DMS53 treated with DMSO at 0.1 percent for 48 hours (cell line): ENCODE data around the gene COL4A1.

Experiments
- DNase-seq: peaks from one replicate; lab custom pipeline; 2025; ENCODE audit not compliant: unreplicated experiment; lab: John Stamatoyannopoulos, UW

The COL4A1 gene

DNA sequence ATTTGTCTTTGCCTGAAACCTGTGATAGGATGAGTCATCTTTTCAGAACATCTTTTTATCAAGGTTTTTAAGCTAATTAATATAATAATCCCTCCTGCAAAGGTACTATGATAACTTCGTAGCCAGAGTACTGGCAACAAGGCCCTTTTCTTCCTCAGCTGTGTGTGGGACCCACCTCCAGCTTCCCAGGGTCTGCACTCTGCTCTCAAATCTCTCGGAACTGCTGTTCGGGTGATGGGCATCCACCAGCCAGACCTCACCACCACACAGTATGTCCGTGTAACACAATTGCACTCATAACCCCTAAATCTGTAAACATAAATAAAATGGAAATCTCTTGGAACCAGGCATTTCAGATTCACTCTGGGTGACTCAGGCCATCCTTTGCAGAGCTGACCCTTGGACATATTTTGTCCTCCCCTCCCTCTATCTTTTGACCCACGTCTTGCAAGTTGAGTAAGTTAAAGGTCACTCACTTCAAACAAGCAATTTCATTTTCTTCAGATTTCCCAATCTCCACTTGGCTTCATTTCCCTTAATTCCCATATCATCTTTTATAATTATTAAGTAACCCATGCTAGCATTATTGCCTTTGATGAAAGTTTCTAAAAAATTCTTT, 29.5 kb downstream of the COL4A1 start:
- DNase-seq = no peak

DNA sequence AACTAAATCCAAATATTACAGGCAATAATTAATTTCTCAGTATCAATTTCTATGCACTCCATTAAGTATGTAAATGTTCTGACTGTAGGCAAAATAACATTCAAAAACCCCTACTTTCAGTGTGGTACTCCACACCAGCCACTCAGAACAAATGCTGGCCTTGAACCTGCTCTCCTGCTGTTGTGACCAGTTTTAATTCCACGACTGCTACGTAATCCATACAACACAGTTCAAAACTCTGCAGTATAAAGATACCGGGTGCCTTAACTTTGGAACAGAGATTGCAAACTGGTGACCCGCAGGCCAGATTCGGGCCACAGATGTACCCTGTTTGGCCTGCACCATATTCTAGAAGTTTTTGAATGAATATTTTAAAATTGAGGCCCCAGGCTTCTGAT, 30.4 kb downstream of the COL4A1 start:
- DNase-seq = no peak

DNA sequence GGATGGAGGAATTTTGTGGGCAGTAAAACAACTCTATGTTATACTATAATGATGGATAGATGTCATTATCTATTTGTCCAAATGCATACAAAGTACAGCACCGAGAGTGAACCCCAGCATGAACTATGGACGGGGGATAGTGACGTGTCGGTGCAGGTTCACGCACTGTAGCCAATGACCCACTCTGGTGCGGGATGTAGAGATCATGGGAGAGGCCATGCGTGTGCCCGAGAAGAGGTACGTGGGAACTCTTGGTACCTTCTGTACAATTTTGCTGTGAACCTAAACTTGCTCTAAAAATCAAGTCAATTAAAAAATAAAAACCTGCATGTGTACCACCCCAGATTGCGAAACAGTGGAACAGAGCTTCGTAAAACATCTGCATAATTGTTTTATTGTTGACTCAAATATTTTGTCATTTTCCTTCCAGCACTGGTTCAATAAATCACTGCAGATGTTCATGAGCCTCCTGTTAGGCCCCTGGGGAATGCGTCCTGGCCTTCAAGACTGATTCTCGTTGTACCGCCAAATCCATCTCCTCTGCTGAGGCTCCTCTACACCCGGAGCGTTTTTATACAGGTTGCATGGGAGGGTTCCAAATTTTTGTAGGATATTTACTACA, 30.9 kb downstream of the COL4A1 start:
- DNase-seq = no peak

DNA sequence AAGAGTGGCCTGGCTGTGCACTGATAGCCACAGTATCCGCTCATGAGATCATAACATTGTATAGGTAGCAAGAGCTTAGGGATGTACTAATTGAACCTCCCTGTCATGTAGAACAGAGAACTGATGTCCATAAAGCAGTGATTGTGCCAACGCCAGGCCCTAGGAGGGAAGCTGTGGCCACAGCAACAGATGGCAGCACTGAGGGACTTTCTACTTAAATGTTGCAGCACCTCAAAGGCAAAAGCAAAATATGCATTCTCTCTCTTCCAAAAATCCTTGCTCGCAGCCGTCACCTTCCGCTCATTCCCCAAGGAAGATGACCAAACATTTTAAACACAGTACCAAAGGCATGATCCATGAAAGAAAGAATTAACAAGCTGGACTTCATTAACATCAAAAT, 32.3 kb downstream of the COL4A1 start:
- no peak for DNase-seq

DNA sequence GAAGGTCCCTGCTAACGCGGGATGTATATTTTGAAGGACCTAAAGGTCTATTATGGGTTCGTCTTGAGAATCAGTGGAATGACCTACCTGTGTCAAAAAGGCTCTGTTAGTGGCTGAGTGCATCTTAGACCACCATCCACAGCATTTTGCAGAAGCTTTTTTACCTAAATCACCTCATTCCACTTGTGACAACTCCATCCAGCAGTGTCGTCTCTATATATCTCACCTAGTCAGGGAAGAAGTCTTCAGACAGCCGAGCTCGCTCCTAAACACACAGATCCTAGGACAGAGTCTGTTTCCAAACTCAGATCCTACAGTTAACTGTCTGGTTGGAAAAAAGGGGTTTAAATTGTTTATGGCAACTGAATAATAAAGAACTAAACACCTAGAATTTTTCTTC, 33.7 kb downstream of the COL4A1 start:
- no peak for DNase-seq

DNA sequence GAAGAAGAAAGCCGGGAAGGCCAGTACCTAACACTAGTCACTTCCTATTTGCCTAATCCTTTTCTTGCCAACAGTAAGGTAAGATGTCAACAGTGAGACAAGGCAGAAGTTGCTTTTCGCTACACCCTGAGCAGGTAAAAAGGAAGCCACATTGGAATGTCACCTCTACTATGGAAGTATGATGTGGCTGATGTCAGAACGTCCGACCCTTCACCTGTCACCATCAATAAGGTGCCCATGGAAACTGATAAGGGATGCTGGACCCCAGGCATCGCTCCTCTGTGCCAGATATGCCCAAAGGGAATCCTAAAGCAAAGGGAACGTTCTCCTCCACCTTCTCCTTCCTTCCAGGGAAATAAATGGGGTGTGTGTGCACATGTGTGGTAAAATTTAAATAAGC, 34.3 kb downstream of the COL4A1 start:
- DNase-seq = no peak

DNA sequence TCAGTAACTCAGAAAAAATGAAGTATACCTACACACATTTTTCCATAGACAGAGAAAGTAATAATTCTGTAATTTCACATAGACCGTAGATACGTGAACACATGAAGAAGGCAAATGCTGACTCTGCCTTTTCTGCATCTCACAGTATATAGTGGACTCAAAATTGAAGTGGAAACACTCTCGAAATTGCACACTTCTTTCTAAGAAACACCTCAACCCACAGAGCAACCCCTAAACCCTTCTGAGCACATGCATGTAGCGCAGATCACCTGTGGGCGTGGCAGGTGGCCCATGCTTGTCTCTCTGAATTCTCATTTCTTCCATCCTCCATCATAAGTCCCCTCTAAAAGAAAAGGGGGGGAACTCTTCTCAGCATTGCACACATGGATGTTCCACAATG, 34.7 kb downstream of the COL4A1 start:
- no peak for DNase-seq

DNA sequence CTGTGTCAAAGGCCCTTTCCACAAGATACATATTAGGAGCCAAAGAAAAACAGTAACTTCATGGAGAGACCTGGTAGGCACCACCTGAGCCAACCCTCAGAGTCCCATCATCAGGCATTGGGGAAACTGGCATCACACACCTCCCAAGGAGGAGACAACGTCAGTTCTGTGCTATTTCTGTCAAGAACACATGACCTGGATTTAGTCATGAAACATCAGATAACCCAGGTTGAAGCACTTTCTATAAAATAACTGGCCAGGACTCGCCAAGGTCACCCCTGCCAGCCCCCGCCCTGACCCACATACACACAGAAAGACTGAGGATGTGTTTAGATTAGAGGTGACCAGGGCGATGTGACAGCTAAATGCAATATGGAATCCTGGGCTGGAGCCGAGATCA, 35.6 kb downstream of the COL4A1 start:
- DNase-seq = no peak

DNA sequence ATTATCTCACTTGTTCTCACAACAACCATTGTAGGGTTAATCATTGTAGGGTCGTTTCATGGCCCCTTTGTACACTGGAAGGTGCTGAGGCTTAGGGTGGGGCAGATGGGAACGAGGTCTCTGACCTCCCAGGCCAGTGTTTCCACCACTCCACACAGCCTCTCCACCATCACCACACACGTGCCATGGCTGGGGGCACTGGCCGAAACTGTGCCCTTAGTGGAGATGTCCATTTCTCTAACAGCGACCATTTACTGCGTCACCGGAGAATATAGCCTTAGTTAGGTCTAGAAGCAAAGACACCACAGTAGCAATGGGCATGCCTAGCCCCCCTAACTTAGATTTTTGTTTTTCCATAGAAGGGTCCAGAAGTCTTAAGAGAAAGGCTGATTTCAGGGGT, 36.5 kb downstream of the COL4A1 start:
- DNase-seq = no peak

DNA sequence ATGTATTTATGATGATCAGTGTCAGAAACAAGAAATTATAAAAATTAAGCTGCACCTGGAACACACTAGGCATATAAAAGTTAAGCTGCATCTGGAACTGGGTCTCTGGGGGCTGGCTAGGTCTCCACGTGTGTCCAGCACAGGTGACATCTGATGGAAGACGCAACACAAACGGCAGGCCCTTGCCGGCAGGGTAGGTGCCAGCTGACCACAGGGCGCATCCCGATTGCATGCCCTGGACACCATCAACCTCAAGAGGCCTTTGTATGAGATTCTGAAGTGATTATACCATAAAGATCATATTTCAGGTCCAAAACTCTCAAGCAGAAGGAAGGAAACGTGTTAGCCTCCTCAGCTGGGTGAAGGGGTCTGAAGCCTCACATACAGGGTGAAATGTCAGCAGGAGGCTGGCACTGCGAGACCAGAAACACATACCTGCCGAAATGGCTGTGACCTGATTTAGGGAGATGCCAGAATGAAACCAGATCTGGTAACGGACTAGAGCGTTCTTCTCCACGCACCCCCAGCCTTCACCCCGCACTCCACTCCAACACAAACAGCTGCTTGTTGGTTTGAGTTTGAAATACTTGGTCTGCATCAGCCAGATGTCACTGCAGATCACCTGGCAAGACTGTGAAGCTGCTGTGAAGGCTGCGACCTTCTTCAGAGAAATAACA, 37.3 kb downstream of the COL4A1 start:
- no peak for DNase-seq

DNA sequence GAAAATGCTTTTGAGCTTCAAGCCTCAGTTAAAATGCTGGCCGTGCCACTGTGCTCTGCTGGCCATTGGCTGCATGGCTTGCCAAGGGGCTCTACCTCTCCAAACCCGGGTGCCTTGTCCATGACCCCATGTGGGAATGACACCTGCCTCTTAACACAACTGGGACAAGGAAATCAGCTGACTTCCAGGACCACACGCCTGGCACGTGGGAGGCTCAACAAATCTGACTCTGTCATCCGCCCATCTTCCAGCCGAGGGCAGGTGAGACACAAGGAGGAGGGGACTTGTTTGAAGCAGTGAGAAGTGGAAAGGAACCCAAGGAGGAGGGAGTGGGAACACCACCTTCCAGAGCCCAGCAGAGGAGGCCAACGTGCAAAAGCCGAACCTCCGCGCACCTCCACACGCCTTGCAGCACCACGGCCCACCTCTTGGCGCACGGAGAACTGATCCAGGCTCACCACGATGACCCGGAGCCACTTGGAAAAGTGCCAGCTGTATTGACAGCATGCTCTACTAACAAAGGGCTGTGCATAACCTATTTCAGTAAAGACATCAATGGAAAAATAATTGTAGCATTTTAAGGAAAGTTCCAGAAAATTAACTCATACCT, 38.3 kb downstream of the COL4A1 start:
- DNase-seq = no peak

DNA sequence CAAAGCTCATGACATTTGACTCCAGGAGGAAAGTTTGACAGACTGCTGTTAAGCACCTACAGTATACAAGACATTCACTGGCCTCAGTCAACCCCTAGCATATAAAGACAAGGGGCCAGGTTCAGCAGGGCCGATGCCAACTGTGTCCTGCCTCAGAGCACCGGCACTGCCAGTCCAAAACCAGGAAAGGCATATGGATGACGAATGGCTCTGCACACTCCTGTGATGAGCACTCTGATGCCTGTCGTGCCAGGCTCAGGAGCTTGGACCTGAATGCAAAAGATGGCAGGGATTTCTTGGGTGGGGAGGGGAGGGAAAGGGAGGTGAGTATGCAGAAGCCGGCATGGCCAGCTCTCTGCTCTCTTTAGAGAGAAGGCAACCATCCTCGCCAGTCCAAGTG, 38.9 kb downstream of the COL4A1 start:
- DNase-seq = no peak

DNA sequence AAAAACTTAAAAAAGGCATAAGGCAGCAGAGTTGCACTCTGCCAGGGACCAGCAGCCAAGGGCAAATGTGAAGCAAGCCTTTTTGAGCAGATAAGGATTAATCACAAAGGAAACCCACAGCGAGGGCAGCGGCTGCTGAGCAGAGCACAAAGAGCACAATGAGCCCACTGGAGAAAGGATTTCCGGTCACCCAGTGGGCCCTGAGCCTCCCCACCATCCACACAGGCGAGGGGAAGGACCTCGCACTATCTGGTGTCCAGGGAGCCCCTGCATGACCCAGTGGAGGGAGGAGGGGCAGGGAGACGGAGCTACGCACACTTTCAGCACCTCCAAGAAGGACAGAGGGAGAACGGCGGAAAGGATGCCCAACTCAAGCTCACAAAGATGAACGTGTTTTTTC, 40.0 kb downstream of the COL4A1 start:
- no peak for DNase-seq

DNA sequence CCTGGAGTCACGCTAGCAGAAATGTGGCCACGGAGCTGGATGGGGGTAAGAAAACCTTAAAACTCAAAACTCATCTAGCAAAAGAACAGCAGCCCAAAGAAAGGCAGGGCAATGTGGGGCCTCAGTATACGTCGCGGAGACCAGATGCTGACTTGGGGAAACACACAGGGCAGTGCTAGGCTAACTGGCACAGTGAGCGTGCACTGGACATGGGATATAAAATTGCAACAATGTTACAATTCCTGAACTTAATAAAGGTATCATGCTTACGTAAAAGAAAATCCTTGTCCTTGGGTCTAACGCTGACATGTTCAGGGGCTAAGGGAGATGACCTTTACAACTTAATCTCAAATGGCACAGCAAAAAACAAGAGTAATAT, 40.5 kb downstream of the COL4A1 start:
- DNase-seq = no peak

DNA sequence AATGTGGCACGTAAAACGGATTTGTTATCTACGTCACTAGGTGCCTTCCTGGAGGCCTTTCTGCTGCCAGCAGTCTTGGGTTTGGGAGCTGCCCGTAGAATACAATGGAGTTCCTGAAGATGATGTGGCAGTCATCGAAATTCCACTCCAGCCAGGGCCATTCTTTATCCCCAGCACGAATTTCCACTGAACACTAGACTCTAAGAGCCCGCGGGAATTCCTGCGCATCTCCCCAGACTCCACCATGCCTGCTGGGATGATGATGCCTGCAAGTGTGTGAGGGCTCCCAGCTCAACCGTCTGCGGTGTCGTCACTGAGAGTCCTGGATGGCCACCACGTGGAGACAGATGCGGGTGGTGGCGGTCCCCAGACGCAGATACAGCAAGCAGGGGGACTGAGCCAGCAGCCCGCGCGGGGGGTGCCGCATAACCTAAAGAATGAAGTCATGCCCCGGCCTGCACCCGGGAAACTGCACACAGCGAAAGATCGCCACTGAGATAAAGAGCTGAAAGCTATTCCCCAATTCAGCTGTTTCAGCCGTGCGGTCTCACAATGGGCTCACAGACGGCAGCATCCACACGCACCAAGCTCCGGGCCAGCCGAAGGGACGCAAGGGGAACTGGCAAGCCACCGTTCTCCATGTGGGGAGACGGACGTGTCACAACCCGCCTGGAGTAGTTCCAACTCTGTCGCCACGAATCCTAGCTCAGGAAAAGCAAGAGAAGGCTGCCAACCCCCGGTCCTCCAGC, 41.1 kb downstream of the COL4A1 start:
- no peak for DNase-seq

DNA sequence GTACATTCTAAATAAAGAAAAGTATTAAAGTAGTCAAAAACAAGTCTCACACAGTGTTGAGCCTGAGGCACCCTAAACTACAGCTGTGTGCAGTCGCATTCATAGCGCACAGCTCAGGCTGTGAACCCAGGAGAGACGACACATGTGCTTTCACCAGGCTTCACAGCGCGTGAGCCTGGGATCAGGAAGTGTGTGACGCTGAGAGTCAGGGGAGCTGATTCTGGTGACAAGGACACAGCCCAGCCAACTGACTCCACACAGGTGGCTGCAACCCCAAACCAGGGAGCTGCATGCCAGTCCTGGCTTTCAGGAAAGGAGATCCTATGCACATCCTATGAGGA, 41.6 kb downstream of the COL4A1 start:
- DNase-seq = no peak

DNA sequence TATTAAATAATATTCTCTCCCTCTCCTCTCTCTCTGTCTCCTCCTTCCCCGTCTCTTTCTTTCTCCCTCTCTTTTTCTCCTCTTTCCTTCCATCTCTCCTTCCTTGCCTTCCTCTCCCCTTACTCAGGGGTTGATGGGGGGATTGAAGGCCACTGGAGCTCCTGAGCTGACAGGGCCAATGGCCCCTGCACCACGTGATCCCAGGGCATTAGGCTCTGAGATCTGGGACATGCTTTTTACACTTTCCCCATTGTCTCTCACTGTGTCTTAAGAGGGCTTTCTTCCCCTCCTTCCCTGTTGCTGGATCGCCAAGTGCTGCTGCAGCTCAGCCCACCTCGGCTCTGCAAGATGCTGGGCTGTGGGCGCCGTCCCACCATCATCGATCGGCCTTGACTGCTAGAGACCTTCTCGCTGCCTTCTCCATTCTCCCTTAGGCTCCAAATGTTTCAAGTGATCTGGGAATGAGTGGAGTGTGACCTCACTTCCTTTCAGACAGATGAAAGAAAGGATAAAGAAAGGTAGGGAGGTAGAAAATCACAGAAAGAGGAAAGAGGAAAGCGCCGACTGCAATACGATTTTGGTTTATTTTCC, 42.2 kb downstream of the COL4A1 start:
- no peak for DNase-seq

DNA sequence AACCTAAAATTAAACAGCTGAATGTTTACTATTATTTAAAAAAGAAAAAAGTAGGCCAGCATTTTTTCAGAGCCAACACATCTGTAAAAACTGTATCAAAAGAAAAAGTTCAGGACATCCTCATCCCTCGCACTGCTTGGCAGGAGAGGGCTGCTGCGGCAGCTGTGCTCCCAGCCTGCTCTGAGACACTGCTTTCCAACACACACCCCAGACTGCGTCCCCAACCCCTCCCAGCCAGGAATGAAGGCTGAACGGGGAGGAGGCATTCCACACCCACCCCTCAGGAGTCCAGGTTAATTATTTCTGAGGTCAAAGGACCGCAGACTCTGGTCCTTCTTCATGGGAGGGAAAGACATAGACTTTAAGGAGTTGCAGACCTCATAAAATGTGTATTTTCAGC, 43.1 kb downstream of the COL4A1 start:
- no peak for DNase-seq

DNA sequence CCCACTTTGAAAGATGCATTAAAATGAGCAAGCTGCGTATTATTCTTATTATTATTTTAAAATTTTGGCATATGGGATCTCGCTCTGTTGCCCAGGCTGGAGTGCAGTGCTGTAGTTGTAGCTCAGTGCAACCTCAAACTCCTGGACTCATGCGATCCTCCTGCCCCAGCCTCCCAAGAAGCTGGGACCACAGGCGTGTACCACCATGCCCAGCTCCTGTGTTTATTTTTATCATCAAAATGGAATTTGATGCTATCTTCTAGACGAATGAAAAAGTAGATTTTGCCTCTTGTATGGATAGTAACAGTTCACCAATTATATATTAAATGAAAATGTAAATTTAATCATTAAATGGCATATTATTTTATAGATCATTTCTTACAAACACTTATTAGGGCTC, 43.6 kb downstream of the COL4A1 start:
- DNase-seq = no peak

DNA sequence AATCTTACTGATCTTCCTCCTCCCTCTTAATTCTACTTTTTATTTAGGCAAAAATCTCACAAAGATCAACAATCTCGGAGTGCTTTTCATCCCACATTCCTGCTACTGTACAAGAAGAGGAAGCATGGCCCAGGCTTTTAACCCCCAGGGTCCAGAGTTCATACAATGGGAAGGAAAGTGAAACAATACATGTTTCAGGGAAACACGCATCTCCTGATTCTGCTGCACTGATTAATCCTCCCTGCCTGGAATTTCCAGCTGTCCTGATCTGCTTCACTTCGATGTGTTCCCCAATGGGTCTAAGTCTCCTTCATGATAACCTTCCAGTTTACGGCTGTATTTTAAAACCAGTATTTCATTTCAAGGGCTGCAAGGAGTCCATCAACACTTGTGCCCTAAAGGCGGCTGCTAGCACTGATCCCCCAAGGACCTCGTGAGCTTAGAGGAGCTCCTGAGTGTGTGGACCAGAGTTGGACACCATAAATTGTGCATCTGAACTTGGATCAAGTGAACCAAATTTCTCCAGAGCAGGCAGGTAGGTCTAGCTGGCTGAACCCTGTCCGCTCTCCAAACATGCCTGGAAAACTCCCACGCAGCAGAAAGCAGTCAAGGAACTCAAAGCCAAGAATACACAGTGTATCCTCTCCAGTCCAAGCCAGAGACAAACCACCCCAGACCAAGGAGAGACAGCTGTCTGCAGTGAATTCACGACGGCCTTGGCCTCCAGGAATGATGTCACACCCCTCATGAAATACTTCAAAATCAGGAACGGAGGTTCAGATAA, 44.3 kb downstream of the COL4A1 start:
- DNase-seq = no peak

DNA sequence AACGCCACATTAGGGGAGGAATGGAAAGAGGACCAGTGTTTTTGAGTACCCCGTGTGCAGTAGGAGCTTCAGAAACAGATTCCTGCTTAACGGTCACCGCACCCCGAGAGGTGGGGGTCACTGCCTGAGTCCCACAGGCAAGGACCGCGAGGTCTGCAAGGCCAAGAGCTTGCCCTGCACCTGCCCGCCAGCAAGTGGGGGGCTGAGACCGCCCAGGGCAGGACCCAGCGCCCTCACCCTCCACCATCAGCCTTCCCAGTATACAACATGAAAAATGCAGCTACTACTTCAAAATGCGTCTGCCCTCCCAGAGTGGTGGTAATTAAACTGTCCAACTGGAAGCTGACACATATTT, 44.9 kb downstream of the COL4A1 start:
- no peak for DNase-seq
